Brain microvascular endothelial cell (primary cell): Measurements from ENCODE around the gene IFNG.

Experiments used
- DNase-seq: peaks from one replicate; pipeline ENCODE4 v3.0.0-alpha.2; 2020
- H3K27ac ChIP-seq: fragments of 250-450 bp; sonication (Bioruptor Pico); 2 replicates; pipeline ENCODE4 v1.5.1; 2020; ENCODE audit warnings: mild to moderate bottlenecking, moderate library complexity
- H3K27me3 ChIP-seq: fragments of 250-450 bp; sonication (Bioruptor Pico); replicated peaks from 2 replicates; pipeline ENCODE4 v1.5.1; 2020; ENCODE audit warnings: mild to moderate bottlenecking
- H3K36me3 ChIP-seq: fragments of 250-450 bp; sonication (Bioruptor Pico); replicated peaks from 2 replicates; pipeline ENCODE4 v1.5.1; 2020; ENCODE audit warnings: mild to moderate bottlenecking
- H3K4me3 ChIP-seq: 2 replicates; pipeline ENCODE4 v1.5.1; 2011; ENCODE audit warnings: low read depth, mild to moderate bottlenecking, control low read depth, low read length, moderate library complexity
- in situ Hi-C: cut with HindIII; loops from 2 replicates; pipeline ENCODE4 v1.10.0; 2017; ENCODE audit warnings: low sequenced_read_pairs, low pct_ligation_motif_present
- TF ChIP-seq, protein P1 (sequence below): IDR thresholded peaks from 2 replicates; pipeline ENCODE4 v1.5.1; 2011; ENCODE audit warnings: low read depth, mild to moderate bottlenecking, moderate library complexity, low read length, control low read depth, inconsistent platforms; ENCODE audit errors: missing control alignments

Gene IFNG

GRCh38 chr12:68119724-68120211 lies 39.8 kb downstream of the IFNG start:
- in situ Hi-C loops: no loop called here

DNA sequence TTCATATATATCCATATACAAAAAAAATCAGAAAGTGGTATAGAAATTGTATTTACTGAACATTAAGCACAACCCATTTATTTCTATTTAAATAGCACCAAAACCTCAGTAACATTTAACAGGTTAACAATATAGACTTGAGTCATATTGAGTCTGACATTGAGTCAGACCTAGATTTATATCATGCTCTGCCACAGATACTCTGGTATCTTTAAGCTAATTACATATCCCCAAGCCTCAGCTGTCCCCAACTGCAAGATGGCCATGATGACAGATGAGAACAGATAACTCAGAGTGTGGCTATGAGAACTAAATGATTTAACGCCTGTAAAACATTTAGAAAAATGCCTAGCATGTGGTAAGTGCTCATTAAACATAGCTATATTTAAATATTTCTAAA lies 40.3 kb downstream of the IFNG start:
- H3K27ac ChIP-seq: no peak overlapping the region

More at GRCh38 chr12:68119724-68120211, 39.8 kb downstream of the IFNG start:
- no peak for DNase-seq
- Histone ChIP-seq H3K27me3 (peaks cover 5% of the 10 kb centered on the region), H3K4me3 (no peak overlapping the region), H3K36me3 (no peaks in the 10 kb centered on the region), H3K27ac (no peak overlapping the region)
- TF ChIP-seq, protein P1, sequence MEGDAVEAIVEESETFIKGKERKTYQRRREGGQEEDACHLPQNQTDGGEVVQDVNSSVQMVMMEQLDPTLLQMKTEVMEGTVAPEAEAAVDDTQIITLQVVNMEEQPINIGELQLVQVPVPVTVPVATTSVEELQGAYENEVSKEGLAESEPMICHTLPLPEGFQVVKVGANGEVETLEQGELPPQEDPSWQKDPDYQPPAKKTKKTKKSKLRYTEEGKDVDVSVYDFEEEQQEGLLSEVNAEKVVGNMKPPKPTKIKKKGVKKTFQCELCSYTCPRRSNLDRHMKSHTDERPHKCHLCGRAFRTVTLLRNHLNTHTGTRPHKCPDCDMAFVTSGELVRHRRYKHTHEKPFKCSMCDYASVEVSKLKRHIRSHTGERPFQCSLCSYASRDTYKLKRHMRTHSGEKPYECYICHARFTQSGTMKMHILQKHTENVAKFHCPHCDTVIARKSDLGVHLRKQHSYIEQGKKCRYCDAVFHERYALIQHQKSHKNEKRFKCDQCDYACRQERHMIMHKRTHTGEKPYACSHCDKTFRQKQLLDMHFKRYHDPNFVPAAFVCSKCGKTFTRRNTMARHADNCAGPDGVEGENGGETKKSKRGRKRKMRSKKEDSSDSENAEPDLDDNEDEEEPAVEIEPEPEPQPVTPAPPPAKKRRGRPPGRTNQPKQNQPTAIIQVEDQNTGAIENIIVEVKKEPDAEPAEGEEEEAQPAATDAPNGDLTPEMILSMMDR: no peak

GRCh38 chr12:68118096-68118755 lies 41.3 kb downstream of the IFNG start:
- Histone ChIP-seq H3K36me3 (no peaks in the 10 kb centered on the region), H3K4me3 (no peak overlapping the region), H3K27ac (no peak overlapping the region), H3K27me3 (peaks cover 5% of the 10 kb centered on the region)
- no peak for DNase-seq
- in situ Hi-C loops: no loop called here
- TF ChIP-seq, protein P1: no peak

More for the DNA sequence above, 40.3 kb downstream of the IFNG start:
- H3K27me3 ChIP-seq: peaks cover 5% of the 10 kb centered on the region
- H3K36me3 ChIP-seq: no peaks in the 10 kb centered on the region
- H3K4me3 ChIP-seq: no peak overlapping the region
- TF ChIP-seq, protein P1: no peak
- no peak for DNase-seq
- in situ Hi-C loops: no loop called here

DNA sequence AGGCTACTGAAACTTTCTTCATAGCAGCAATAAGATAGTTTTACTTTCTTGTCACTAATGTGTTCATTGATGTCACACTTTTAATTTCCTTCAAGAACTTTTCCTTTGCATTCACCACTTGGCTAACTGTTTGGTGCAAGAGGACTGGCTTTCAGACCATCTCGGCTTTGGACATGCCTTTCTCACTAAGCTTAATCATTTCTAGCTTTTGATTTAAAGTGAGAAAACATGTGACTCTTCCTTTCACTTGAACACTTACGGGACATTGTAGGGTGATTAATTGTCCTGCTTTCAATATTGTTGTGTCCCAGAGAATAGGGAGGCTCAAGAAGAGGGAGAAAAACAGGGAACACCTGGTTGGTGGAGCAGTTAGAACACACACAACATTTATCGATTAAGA lies 41.9 kb downstream of the IFNG start:
- no peak for DNase-seq
- in situ Hi-C loops: no loop called here
- no peak overlapping the region for H3K4me3 ChIP-seq
- no peaks in the 10 kb centered on the region for H3K36me3 ChIP-seq
- TF ChIP-seq, protein P1: no peak
- no peak overlapping the region for H3K27ac ChIP-seq
- H3K27me3 ChIP-seq: peaks cover 5% of the 10 kb centered on the region

GRCh38 chr12:68115281-68115680 lies 44.3 kb downstream of the IFNG start:
- TF ChIP-seq, protein P1: no peak
- Histone ChIP-seq H3K27me3 (peaks cover 5% of the 10 kb centered on the region), H3K4me3 (no peak overlapping the region), H3K36me3 (no peaks in the 10 kb centered on the region), H3K27ac (no peak overlapping the region)
- no peak for DNase-seq
- in situ Hi-C loops: no loop called here

GRCh38 chr12:68114606-68115005 lies 44.9 kb downstream of the IFNG start:
- Histone ChIP-seq H3K36me3 (no peaks in the 10 kb centered on the region), H3K27me3 (peaks cover 5% of the 10 kb centered on the region), H3K4me3 (no peak overlapping the region), H3K27ac (no peak overlapping the region)
- TF ChIP-seq, protein P1: no peak
- in situ Hi-C loops: no loop called here
- DNase-seq: no peak
